ENCODE data around the gene DIP2A.
A peak's percentile ranks its signal among the peaks of the same experiment; 100 is the strongest.
"Not testable (repeated sequence)": the region's sequence is repeated elsewhere in the genome, so short reads cannot be mapped to it uniquely, and the experiment has no call there.

Gene DIP2A

GRCh38 chr21:46483300-46484295, 24.9 kb downstream of the DIP2A start:
- DNase-seq: no peak

DNA sequence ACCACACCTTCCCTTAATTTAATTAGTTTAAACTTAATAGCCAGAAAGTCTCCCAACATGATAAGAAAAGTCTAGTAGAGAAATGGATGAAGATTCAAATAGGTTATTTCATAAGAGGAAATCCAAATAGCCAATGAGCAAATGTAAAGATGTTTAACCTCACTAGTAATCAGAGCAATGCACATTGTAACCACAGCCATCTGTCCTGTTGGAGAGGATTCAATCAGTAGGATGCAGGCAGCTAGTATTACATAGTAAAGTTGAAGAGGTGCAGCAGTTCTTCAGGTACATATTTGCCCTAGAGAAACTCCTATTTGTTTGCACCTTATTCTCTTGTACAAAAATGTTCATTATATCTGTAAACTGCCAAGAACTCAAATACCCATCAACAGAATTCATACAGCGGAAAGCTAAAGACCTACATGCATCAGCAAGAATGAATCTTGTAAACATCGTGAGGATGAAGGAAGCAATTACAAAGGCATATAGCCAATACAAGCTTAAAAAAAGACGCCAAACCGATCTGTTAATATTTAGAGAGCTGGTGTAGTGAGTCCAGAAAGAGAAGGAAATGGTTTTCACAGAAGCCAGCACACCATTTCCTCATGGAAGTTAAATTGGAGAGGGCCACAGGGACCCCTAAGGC, 27.9 kb downstream of the DIP2A start:
- DNase-seq: no peak

DNA sequence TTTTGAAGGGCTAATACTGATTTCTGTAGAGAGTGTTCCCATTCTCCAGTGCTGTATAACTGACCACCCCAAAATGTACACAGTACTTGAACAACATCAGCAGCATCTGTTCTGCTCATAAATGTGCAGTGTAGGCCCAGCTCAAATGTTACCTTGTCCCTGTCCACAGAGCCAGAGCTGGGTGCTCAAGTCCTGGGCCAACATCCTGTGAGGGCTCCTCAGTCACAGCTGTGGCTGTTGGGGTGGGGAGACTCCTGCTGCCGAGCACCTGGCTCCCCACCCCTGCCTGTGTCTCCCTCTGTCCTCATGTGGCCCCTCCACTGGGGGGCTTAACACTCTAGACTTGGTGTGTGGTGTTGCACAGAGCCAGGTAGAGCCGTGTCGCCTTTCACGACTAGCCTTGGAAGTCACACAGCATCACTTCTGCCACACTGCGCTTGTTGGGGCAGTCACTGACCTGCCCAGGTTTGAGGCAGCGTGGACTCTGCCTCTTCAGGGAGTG, 30.5 kb downstream of the DIP2A start:
- no peak for DNase-seq

GRCh38 chr21:46489800-46490199, 31.1 kb downstream of the DIP2A start:
- no peak for DNase-seq

- DNase-seq: no peak
These were observed 32.9 kb downstream of the DIP2A start for GRCh38 chr21:46491553-46491952.

DNA sequence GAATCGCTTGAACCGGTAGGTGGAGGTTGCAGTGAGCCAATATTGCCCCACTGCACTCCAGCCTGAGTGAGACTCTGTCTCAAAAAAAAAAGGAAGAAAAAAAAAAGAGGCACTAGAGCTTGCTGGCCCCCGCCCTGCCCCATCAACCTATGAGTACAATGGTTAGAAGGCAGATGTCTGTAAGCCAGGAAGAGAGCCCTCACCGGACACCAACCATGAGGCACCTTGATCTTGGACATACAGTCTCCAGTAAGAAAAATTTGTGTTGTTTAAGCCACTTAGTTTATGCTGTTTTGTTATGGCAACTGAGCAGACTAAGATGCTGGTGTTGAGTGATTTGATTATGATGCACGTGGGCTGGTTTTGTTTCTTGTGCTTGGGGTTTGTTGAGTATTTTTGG, 34.2 kb downstream of the DIP2A start:
- no peak for DNase-seq

DNA sequence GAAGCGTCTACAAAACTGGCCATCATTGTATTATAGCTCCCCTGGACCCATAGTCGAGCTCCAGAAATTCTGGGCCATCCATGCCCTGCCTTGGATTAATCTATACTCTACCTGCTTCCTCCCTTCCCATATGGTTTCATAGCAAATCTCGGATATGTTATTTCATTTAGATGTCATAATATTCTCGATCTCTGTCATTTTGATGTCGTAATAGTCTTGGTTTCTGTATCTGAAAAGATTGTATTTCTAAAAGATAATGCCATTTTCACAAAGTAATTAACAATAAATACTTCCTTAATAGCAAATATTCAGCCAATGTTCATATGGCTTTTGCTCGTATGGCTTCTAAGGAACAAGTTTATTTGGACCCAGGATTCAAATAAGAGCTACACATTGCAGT, 35.1 kb downstream of the DIP2A start:
- DNase-seq: no peak

GRCh38 chr21:46498335-46499050, 39.8 kb downstream of the DIP2A start:
- no peak for DNase-seq

DNA sequence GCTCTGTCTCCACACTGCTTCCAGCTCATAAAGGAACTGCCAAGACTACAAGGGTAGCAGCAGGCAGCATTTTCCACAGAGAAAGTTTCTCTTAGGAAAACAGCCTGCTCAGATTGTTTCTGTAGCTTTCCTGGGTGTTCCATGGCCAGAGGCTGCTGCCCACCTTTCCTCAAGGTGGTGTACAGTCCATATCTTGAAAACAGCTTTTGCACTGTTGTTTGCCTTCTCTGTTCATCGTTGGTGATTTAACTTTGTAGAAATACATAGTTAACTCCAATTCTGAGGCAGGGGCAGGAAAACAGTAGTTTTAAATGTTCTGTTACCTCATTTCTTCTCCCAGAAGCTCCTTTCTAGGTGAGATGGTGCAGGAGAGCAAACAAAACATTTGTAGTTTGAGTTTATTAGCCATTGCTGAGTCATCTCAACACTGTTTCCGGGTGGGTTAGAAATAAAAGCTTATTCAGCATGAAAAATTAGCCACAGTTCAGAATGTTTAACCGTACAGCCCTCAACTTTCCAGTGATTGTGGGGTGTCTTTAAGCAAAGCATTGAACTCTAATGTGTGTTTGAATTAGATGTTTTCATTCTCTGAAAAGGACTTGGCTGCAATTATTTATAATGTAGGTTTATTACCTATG, 41.7 kb downstream of the DIP2A start:
- DNase-seq: no peak

DNA sequence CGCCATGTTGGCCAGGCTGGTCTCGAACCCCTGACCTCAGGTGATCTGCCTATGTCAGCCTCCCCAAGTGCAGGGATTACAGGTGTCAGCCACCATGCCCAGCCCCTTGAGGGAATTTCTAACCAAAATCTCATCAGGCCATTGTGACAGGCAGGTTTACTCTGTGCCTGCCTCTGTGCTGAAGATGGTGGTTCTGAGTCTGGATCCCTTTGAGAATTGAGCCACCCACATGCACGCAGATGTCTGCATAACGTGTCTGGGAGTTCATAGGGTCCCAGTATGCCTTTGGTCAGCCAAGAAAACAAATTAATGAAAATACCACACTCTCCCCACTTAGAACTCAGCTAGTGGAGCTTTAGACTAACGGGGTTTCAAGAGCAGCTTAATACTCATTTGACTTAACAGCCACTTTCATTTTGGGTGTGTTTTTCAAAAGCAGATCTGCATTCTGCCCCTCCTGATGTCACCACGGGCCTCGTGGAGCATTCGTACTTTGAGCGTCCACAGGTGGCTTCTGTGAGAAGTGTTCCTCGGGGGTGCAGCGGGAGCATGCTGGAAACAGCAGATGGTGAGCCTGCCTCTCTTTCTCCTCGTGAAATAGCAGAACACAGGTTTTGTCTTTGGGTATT, 45.3 kb downstream of the DIP2A start:
- DNase-seq: no peak

DNA sequence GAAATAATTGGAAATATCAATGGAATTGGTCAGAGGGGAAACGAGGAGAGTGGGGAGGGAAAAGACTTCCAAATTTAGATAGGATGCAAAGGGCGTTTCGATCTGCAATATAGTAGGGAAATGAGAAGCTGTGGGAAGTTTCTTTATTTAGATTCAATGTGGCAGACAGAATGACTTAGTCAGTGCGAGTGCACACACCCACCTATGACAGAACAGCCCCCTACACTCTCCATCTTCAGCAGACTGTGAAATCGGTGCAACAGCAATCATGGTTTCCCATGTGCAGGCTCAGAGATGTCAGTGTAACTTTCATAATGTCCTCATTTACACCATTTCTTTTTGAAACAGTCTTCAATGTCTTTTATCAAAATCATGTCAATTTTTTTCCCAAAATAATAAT, 46.0 kb downstream of the DIP2A start:
- DNase-seq: no peak

DNA sequence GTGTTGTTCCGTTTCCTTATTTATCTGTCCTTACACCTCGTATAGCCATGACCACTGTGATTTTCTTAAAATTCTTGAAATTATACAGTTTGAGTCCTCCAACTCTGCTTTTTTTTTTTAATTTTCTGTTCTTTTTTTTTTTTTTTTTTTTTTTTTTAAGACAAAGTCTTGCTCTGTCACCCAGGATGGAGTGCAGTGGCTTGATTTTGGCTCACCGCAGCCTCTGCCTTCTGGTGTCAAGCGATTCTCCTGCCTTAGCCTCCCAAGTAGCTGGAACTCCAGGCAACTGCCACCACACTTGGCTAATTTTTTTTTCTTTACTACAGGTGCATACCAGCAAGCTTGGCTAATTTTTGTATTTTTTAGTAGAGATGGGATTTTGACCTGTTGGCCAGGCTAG, 48.9 kb downstream of the DIP2A start:
- DNase-seq: no peak

GRCh38 chr21:46509741-46510502, 51.2 kb downstream of the DIP2A start:
- no peak for DNase-seq

DNA sequence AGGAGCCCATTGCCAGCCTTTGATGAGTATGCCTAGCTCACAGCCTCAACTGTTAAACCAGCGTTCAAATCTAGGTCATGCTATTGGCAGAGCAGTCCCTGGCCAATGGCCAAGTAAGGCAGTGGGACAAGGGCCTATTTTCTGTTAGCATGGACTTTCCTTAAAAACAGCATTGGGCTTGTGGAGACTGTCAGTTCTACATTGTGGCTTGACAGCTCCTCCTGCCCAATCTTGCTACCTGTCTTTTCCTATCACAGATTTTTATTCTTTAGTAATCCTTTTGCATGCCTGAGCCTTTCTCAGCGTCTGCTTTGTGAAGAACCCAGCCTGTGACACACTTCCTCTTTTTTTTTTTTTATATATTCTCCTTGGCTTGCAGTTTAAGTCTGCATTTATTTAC, 56.4 kb downstream of the DIP2A start:
- peak; percentile 53 for DNase-seq

DNA sequence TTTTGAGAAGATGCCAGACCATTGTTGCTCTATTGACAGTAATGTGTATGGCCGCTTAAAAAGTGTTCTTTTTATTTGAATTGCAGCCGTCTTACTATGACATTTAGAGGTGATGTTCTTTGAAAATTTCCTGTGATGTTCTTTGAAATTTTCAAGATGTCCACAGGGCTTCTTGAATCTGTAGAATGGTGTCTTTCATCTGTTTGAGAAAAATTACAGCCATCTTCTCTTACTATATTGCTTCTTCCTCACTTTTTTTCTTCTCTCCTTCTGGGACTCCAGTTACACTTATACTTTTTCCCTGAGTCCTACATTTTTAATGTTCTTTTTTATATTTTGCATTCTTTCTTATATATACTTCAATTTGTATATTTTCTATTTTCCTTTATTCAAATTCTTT, 57.4 kb downstream of the DIP2A start:
- no peak for DNase-seq

GRCh38 chr21:46517361-46517760, 58.7 kb downstream of the DIP2A start:
- no peak for DNase-seq

DNA sequence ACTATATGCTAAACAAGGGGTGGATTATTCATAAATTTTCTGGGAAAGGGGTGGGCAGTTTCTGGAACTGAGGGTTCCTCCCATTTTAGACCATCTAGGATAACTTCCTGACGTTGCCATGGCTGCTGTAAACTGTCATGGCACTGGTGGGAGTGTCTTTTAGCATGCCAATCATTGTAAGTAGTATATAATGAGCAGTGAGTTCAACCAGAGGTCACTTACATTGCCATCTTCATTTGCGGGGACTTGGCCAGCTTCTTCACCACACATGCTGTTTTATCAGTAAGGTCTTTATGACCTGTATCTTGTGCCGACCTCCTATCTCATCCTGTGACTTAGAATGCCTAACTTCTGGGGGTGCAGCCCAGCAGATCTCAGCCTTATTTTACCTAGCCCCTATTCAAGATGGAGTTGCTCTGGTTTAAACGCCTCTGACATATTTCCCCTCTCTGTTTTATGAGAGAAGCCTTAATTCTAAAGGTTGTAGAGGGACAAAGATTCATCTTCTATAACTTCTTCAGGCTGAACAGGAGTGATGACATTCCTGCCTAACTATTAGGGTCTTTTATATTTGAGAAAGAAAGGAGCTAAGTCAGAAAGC, 60.4 kb downstream of the DIP2A start:
- DNase-seq: no peak

DNA sequence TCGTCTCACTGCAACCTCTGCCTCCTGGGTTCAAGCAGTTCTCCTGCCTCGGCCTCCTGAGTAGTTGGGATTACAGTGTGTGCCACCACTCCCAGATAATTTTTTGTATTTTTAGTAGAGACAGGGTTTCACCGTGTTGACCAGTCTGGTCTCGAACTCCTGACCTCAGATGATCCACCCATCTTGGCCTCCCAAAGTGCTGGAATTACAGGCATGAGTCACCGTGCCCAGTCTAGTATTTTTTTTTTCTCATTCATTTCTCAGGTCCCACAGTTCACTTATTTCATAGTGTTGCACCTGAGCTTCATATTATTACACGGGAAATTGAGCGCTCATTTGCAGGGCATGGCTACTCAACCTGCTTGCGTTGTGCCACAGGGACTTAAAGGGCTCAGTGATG, 68.7 kb downstream of the DIP2A start:
- DNase-seq: not testable (repeated sequence)

DNA sequence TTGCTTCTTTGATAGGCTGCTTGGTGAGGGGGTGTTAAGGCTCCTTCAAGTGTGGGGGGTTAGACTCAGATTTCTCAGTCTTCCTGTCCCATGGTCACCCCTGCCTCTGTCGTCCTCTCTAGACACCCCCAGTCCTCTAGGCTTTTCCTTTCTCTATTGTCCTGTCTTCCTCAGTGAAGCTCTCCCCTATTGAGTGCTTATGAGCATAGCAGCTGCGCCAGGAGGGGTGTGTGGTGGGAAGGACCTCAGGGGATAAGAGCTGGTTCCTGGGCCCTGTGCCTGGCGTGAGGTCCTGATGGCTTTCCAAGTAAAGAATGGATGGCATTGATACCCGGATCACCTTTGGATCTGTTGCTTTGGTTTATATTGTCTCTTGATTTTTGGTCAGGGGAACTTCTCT, 69.1 kb downstream of the DIP2A start:
- DNase-seq: no peak

GRCh38 chr21:46532080-46532479, 73.4 kb downstream of the DIP2A start:
- DNase-seq: no peak

DNA sequence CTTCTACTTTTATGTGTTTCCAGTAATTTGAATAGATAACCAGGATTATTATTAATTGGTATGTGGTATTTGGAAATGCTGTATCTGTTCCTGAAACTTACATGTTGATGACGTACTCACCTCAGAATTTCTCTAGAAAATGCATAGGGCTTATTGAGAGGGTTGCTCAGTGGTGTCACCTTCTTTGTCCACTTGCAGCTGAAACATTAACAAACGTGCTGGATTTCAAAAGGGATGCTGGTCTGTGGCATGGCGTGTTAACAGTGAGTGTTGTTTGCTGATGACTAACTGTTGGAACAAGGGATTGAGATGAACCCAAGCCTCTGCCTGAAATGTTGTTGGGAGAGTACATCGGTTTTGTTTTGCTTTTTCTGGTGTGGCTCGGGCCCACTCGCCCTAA, 78.3 kb downstream of the DIP2A start:
- no peak for DNase-seq

Measured in GF-D8 (cell line).